ENCODE data around the gene REC8. TPM values are rescaled to one million over a fixed set of nuclear protein-coding genes. Genes with fewer than 3 reads are reported as not detected.

REC8 gene
- polyA plus RNA-seq, 1 donor (not counting 4 experiments of a cell fraction or from before 2014, with no cell fraction given): 6.3 TPM

- H3K36me3 ChIP-seq (ENCODE audit: control insufficient read depth in 2 of 2, extremely low read depth in 1 of 2, insufficient read depth in 2 of 2, low read length in 2 of 2): peaks cover 44 to 51% of the 10 kb centered on the region in 2 experiments
- peaks cover 15% of the 10 kb centered on the region for H3K4me1 ChIP-seq (ENCODE audit: control insufficient read depth, extremely low read depth, insufficient read depth, low read length)
- H3K9me1 ChIP-seq (ENCODE audit: control insufficient read depth, extremely low read depth, insufficient read depth, low read length): no peaks in the 10 kb centered on the region
- H3K27ac ChIP-seq (ENCODE audit: control insufficient read depth, insufficient read depth, low read length): peak within 1 kb of the TSS; percentile 64
- peak within 1 kb of the TSS; percentile 86 for H3K9ac ChIP-seq (ENCODE audit: control insufficient read depth, extremely low read depth, insufficient read depth, low read length)
- H3K79me2 ChIP-seq (ENCODE audit: control insufficient read depth, insufficient read depth, low read length): peaks cover 30% of the 10 kb centered on the region
- H3K4me3 ChIP-seq (ENCODE audit: control insufficient read depth in 2 of 3, extremely low read depth in 1 of 3, insufficient read depth in 2 of 3, low read depth in 1 of 3, low read length in 3 of 3): peak within 1 kb of the TSS; percentile 76 to 89 (median 83)
- FAIRE-seq (no peak), DNase-seq (ENCODE audit: low read depth, low spot score) (peak; percentile 71)
- no peaks in the 10 kb centered on the region for H3K9me3 ChIP-seq (ENCODE audit: control insufficient read depth, low read depth, low read length)
- H2AFZ ChIP-seq (ENCODE audit: control insufficient read depth, low read length): peak within 1 kb of the TSS; percentile 44
- TF ChIP-seq CTCF (optimal IDR thresholded peaks at IDR 0.05 in 1 of 3, IDR thresholded peaks at IDR 0.05 in 1 of 3, conservative IDR thresholded peaks at IDR 0.05 in 1 of 3; ENCODE audit: extremely low read depth in 1 of 3, insufficient read depth in 2 of 3, low read length in 3 of 3) (no peak), EZH2 (IDR thresholded peaks at IDR 0.05; ENCODE audit: low read length) (no peak)
- no peaks in the 10 kb centered on the region for H3K27me3 ChIP-seq (ENCODE audit: control insufficient read depth, extremely low read depth, insufficient read depth, low read length)
- dilution Hi-C loops (cut with MboI; ENCODE audit: extremely low pct_ligation_motif_present, low sequenced_read_pairs): no loop called here
- peak within 1 kb of the TSS; percentile 73 for H3K4me2 ChIP-seq (ENCODE audit: control insufficient read depth, extremely low read depth, insufficient read depth, low read depth, low read length)
- H4K20me1 ChIP-seq (ENCODE audit: control insufficient read depth, extremely low read depth, insufficient read depth, low read length): peaks cover 4% of the 10 kb centered on the region
Measured at GRCh38 chr14:24188251-24189058, 16.6 kb downstream of the REC8 start, which contains the start of gene IPO4. TSS of gene IPO4 (minus strand) at chr14:24188816. CDS start at chr14:24188787, 29 bp downstream.

GRCh38 chr14:24189059-24189375 is 17.1 kb downstream of the REC8 start:
- peak overlapping the region; percentile 73 for H3K4me2 ChIP-seq (ENCODE audit: control insufficient read depth, extremely low read depth, insufficient read depth, low read depth, low read length)
- no peaks in the 10 kb centered on the region for H3K9me1 ChIP-seq (ENCODE audit: control insufficient read depth, extremely low read depth, insufficient read depth, low read length)
- no peaks in the 10 kb centered on the region for H3K27me3 ChIP-seq (ENCODE audit: control insufficient read depth, extremely low read depth, insufficient read depth, low read length)
- H3K27ac ChIP-seq (ENCODE audit: control insufficient read depth, insufficient read depth, low read length): peak overlapping the region; percentile 64
- H3K79me2 ChIP-seq (ENCODE audit: control insufficient read depth, insufficient read depth, low read length): peaks cover 31% of the 10 kb centered on the region
- TF ChIP-seq CTCF (optimal IDR thresholded peaks at IDR 0.05 in 1 of 3, IDR thresholded peaks at IDR 0.05 in 1 of 3, conservative IDR thresholded peaks at IDR 0.05 in 1 of 3; ENCODE audit: extremely low read depth in 1 of 3, insufficient read depth in 2 of 3, low read length in 3 of 3) (no peak), EZH2 (IDR thresholded peaks at IDR 0.05; ENCODE audit: low read length) (no peak)
- peaks cover 40 to 49% of the 10 kb centered on the region in 2 experiments for H3K36me3 ChIP-seq (ENCODE audit: control insufficient read depth in 2 of 2, extremely low read depth in 1 of 2, insufficient read depth in 2 of 2, low read length in 2 of 2)
- peak overlapping the region in 2 of 3 experiments; percentile 41 to 89 for H3K4me3 ChIP-seq (ENCODE audit: control insufficient read depth in 2 of 3, extremely low read depth in 1 of 3, insufficient read depth in 2 of 3, low read depth in 1 of 3, low read length in 3 of 3)
- DNase-seq (ENCODE audit: low read depth, low spot score): no peak
- H2AFZ ChIP-seq (ENCODE audit: control insufficient read depth, low read length): peak overlapping the region; percentile 44
- no peaks in the 10 kb centered on the region for H3K9me3 ChIP-seq (ENCODE audit: control insufficient read depth, low read depth, low read length)
- peaks cover 4% of the 10 kb centered on the region for H4K20me1 ChIP-seq (ENCODE audit: control insufficient read depth, extremely low read depth, insufficient read depth, low read length)
- H3K9ac ChIP-seq (ENCODE audit: control insufficient read depth, extremely low read depth, insufficient read depth, low read length): peak overlapping the region; percentile 86
- peaks cover 15% of the 10 kb centered on the region for H3K4me1 ChIP-seq (ENCODE audit: control insufficient read depth, extremely low read depth, insufficient read depth, low read length)
- dilution Hi-C loops (cut with MboI; ENCODE audit: extremely low pct_ligation_motif_present, low sequenced_read_pairs): no loop called here
- no peak for FAIRE-seq

Measured in keratinocyte (primary cell).